ENCODE results near the gene LAMB3.

The LAMB3 gene

DNA sequence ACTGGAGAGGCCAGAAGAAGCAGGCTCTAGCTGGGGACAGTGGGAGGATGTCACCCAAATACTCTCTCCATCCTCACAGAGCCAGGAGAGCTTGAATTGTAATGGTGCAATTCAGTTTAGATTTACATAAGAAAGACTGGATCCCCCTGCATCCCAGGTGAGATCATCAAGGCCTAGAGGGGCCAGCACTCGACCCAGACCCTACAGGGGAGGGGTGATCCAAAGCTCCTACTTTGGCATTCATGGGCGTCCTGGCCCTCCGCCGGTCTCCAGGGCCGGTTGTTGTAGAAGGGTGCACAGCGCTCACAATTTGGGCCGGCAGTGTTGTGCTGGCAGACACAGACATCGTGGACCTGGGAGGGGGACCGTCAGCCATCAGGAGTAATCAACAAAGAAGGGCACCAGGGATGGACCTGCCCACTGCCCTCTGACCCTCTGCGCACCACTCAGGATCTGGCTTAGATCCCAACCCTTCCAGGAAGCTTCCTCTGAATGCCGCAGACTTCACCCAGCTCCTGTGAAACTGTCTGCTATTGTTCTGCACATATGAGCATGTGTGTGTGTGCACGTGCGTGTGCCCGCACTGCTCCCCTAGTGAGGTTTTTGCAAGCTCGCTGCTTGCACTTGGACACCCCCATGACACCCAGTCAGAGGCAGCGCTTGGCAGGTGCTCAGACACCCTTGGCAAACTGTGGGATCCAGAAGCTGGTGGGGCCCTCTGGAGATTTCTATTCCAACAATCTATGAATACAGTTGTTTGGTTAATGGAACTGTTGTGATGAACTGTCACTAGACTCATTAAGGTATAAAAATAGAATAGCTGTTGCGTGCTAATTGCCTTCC lies 21.6 kb downstream of the LAMB3 start:
- Histone ChIP-seq H2AFZ (ENCODE audit: low read depth, low read length, severe bottlenecking) (no peak overlapping the region), H3K27ac (ENCODE audit: low read depth, low read length) (no peak overlapping the region), H3K27me3 (ENCODE audit: low read length) (no peaks in the 10 kb centered on the region), H3F3A (ENCODE audit: insufficient read depth) (no peaks in the 10 kb centered on the region), H3K4me2 (ENCODE audit: low read depth, low read length, poor library complexity, severe bottlenecking) (no peak overlapping the region), H3K36me3 (ENCODE audit: low read length) (no peaks in the 10 kb centered on the region), H3K9me2 (replicated peaks; ENCODE audit: insufficient read depth, low read length) (no peaks in the 10 kb centered on the region), H3K79me2 (ENCODE audit: insufficient read depth, low read length) (no peaks in the 10 kb centered on the region), H3K9me3 (ENCODE audit: insufficient read depth, low read length) (no peaks in the 10 kb centered on the region), H3K4me3 (ENCODE audit: insufficient read depth, low read length, poor library complexity, severe bottlenecking) (no peak overlapping the region), H4K20me1 (ENCODE audit: low read depth, low read length) (no peaks in the 10 kb centered on the region), H3K9ac (ENCODE audit: low read length) (no peak overlapping the region)
- TF ChIP-seq, protein P1, sequence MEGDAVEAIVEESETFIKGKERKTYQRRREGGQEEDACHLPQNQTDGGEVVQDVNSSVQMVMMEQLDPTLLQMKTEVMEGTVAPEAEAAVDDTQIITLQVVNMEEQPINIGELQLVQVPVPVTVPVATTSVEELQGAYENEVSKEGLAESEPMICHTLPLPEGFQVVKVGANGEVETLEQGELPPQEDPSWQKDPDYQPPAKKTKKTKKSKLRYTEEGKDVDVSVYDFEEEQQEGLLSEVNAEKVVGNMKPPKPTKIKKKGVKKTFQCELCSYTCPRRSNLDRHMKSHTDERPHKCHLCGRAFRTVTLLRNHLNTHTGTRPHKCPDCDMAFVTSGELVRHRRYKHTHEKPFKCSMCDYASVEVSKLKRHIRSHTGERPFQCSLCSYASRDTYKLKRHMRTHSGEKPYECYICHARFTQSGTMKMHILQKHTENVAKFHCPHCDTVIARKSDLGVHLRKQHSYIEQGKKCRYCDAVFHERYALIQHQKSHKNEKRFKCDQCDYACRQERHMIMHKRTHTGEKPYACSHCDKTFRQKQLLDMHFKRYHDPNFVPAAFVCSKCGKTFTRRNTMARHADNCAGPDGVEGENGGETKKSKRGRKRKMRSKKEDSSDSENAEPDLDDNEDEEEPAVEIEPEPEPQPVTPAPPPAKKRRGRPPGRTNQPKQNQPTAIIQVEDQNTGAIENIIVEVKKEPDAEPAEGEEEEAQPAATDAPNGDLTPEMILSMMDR (IDR thresholded peaks at IDR 0.05; ENCODE audit: insufficient read depth, low read length, poor library complexity, severe bottlenecking), result no peak
- no peak for TF ChIP-seq EZH2phosphoT487 (conservative IDR thresholded peaks at IDR 0.05; ENCODE audit: low read length)

DNA sequence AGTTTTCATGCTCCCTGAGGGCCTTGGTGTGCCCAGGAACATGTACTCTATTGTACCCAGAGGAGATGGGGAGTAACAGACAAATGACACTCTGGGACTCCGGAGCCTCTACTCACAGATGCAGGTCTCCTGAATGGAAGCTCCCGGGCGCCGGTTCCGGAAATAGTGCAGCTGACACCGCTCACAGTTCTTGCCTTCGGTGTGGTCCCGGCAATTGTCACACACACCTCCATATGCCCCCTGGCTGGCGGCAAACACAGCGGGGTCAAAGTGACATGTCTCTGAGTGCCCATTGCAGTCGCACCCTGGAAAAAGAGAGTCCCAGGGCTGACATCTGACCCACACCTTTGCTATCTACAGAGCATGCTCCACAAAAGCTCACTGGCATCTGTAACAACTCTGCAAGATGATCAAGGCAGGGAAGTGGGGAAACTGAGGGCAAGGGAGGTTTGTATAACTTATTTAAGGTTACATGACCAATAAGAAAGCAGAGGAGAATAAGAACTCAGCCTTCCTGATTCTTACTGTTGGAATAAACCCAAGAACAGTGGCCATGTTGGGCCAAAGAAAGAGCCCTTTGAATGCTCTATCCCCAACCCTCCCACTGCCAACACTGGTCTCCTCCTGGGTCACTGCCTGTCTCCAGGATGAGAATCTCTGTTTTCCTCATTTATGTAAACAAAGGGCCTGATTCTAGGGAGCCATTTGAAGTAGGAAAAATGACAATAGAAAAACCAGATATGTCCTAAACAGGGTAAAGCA lies 22.4 kb downstream of the LAMB3 start:
- H3K27me3 ChIP-seq (ENCODE audit: low read length), result no peaks in the 10 kb centered on the region
- no peak overlapping the region for H3K9ac ChIP-seq (ENCODE audit: low read length)
- no peaks in the 10 kb centered on the region for H3K9me2 ChIP-seq (replicated peaks; ENCODE audit: insufficient read depth, low read length)
- TF ChIP-seq EZH2phosphoT487 (conservative IDR thresholded peaks at IDR 0.05; ENCODE audit: low read length), result no peak
- TF ChIP-seq, protein P1 (IDR thresholded peaks at IDR 0.05; ENCODE audit: insufficient read depth, low read length, poor library complexity, severe bottlenecking), result no peak
- no peak overlapping the region for H3K27ac ChIP-seq (ENCODE audit: low read depth, low read length)
- no peaks in the 10 kb centered on the region for H3K9me3 ChIP-seq (ENCODE audit: insufficient read depth, low read length)
- no peaks in the 10 kb centered on the region for H4K20me1 ChIP-seq (ENCODE audit: low read depth, low read length)
- no peaks in the 10 kb centered on the region for H3K36me3 ChIP-seq (ENCODE audit: low read length)
- no peak overlapping the region for H3K4me2 ChIP-seq (ENCODE audit: low read depth, low read length, poor library complexity, severe bottlenecking)
- no peak overlapping the region for H3K4me3 ChIP-seq (ENCODE audit: insufficient read depth, low read length, poor library complexity, severe bottlenecking)
- no peak overlapping the region for H2AFZ ChIP-seq (ENCODE audit: low read depth, low read length, severe bottlenecking)
- H3F3A ChIP-seq (ENCODE audit: insufficient read depth), result no peaks in the 10 kb centered on the region
- no peaks in the 10 kb centered on the region for H3K79me2 ChIP-seq (ENCODE audit: insufficient read depth, low read length)

DNA sequence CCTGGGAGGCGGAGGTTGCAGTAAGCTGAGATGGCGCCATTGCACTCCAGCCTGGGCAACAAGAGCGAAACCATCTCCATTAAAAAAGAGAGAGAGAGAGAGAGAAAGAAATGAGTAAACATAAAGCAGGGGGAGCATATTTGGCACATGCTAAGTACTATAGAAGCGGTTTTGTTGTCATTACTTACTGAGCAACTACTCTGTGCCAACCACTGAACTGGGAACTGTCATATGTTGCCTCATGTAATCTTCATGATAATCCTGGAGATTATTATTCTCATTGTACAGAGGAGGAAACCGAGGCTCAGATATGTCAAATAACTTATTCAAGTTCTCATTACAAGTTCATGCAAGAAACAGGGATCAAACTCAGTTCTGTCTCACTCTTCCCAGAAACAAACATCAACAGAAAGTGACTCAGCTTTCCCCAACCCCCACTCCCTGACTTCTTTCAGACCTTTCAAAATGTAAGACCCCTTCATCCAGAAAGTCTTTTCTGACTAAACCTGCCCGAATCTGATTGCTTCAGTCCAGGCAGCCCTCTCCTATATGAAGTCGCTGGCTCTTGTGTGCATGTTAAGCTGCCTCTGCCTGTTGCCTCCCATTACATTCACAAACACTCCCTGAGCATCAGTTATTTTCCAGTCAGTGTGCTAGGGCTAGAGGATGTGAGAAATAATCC lies 23.5 kb downstream of the LAMB3 start:
- Histone ChIP-seq H3K4me2 (ENCODE audit: low read depth, low read length, poor library complexity, severe bottlenecking) (no peak overlapping the region), H3F3A (ENCODE audit: insufficient read depth) (no peaks in the 10 kb centered on the region), H3K27me3 (ENCODE audit: low read length) (no peaks in the 10 kb centered on the region), H3K36me3 (ENCODE audit: low read length) (no peaks in the 10 kb centered on the region), H3K9me3 (ENCODE audit: insufficient read depth, low read length) (no peaks in the 10 kb centered on the region), H3K79me2 (ENCODE audit: insufficient read depth, low read length) (no peaks in the 10 kb centered on the region), H3K4me3 (ENCODE audit: insufficient read depth, low read length, poor library complexity, severe bottlenecking) (no peak overlapping the region), H3K9me2 (replicated peaks; ENCODE audit: insufficient read depth, low read length) (no peaks in the 10 kb centered on the region), H4K20me1 (ENCODE audit: low read depth, low read length) (no peaks in the 10 kb centered on the region), H3K27ac (ENCODE audit: low read depth, low read length) (no peak overlapping the region), H2AFZ (ENCODE audit: low read depth, low read length, severe bottlenecking) (no peak overlapping the region), H3K9ac (ENCODE audit: low read length) (no peak overlapping the region)
- TF ChIP-seq, protein P1 (IDR thresholded peaks at IDR 0.05; ENCODE audit: insufficient read depth, low read length, poor library complexity, severe bottlenecking), result no peak
- TF ChIP-seq EZH2phosphoT487 (conservative IDR thresholded peaks at IDR 0.05; ENCODE audit: low read length), result no peak

All from SU-DHL-6 (cell line).